ENCODE data around the gene ELMO1.

ELMO1 gene

GRCh38 chr7:36937754-36938563 lies 510.7 kb downstream of the ELMO1 start:
- no peak for DNase-seq (ENCODE audit: low read depth in 2 of 3, low spot score in 1 of 3)

- no peak for DNase-seq (ENCODE audit: low read depth in 2 of 3, low spot score in 1 of 3)
Measured at GRCh38 chr7:36931892-36932291, 516.8 kb downstream of the ELMO1 start.

- no peak for DNase-seq (ENCODE audit: low read depth in 2 of 3, low spot score in 1 of 3)
Measured at GRCh38 chr7:36929791-36930190, 518.9 kb downstream of the ELMO1 start.

DNA sequence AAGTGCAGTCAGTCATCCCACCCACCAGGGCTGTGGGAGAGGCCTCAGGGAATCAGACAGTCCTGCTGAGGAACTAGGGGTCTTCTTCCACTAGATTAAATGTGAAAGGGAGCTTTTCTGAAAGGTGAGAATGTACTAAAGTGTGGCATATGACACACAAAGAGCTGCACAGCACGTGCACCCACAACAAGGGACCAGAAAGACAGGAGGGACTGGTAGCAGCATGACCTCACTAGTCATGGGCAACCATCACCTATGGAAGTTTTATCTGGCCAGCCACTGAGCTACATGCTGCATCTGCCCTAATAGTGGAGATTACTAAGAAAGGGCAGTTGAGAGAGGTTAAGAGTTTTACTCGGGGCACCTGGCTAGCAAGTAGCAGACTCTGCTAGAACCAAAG lies 519.9 kb downstream of the ELMO1 start:
- DNase-seq (ENCODE audit: low read depth in 2 of 3, low spot score in 1 of 3): no peak

- DNase-seq (ENCODE audit: low read depth in 2 of 3, low spot score in 1 of 3): no peak
Measured at GRCh38 chr7:36928311-36928710, 520.4 kb downstream of the ELMO1 start.

DNA sequence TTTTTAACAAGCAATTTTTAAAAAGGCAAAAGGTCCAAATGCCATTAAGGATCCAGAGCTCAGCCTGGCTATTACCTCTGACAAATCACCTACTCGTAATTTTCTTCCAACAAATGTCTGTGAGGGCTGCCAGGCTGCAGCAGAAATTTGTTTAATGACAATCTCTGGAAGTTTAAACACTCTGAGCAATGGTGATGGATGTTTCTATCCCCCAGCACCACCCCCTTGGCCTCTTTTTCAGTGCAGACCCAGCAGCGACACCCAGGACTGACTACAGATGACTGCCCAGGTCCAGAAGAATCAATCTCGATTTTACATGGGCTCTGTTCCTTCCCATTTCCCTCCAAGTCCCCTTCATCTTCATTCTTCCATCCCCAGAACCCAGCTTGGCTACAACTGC lies 523.0 kb downstream of the ELMO1 start:
- no peak for DNase-seq (ENCODE audit: low read depth in 2 of 3, low spot score in 1 of 3)

DNA sequence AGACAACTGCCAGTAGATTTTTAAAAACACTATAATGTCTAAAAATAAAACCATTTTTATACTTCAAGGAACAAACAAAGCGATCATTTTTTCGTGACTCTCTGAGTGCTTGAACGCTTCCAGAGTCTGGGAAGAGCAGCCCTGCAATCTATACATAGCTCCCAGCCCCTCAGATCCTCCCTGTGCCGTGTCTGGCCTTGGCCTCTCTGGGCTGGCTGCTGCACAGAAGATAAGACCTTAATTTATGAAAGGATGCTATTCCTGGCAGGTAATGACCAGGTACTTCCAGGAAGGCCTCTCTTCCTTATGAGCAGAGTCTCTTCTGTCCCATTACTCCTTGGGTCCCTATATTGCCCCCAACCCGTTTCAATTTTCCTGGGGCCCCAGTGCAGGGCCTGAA lies 523.5 kb downstream of the ELMO1 start:
- no peak for DNase-seq (ENCODE audit: low read depth in 2 of 3, low spot score in 1 of 3)

DNA sequence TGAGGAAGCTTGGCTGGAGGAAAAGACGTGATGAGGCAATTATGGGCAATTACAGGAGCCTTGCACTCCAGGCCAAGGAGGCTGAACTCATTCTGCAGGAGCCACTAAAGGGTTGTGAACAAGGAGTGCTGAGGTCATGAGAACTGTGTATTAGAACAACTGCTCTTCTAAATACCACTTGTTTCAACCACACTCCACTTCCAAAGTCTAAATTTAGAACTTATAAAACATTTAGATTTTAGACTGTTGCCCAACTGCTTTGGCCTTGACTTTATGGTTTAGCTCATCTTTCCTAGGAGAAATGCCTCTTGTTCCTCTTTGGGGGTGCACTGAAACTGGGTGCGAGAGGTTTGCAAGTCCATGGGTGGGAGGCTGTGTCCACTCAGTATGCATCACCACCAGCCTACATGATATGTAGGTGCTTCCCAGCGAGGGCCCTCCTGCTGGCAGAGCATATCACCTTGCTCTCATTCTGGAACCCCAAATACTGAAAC lies 524.7 kb downstream of the ELMO1 start:
- DNase-seq (ENCODE audit: low read depth in 2 of 3, low spot score in 1 of 3): no peak

GRCh38 chr7:36923185-36923584 lies 525.5 kb downstream of the ELMO1 start:
- no peak for DNase-seq (ENCODE audit: low read depth in 2 of 3, low spot score in 1 of 3)

DNA sequence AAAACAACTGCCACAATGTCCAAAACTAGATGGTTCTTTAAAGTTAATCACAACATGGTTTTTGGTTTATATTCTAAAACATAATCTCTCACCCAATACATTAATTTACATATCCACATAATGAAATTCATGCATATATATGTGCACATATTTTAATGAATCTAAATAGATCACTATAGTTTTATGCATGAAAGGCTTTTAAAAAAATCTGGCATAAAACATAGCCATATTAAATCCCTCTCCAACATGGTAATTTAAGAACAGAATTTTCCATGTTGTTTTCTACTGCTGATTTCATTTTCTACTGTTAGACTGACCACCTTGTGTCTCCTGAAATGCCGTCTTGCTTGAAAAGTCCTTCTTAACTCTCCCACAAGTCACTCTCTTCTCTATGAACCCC lies 528.2 kb downstream of the ELMO1 start:
- no peak for DNase-seq (ENCODE audit: low read depth in 2 of 3, low spot score in 1 of 3)

DNA sequence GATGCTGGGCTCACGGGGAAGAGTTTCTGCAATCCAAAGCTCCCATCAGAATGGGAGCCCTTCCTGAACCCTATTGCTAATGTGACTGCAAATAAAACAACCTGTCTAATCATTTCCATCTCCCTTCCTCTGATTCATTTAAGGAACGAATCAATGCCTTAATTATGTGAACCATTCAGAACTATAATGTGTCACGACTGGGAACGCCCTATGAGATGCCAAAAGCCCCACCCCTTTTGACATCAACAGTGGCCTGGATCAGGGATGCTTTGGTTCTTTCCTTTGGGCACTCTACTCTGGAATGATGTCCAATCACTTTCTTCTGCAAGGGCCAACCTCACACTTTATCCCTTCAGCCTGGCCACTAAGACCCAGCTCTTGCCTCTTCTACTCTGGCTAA lies 528.9 kb downstream of the ELMO1 start:
- DNase-seq (ENCODE audit: low read depth in 2 of 3, low spot score in 1 of 3): no peak

DNA sequence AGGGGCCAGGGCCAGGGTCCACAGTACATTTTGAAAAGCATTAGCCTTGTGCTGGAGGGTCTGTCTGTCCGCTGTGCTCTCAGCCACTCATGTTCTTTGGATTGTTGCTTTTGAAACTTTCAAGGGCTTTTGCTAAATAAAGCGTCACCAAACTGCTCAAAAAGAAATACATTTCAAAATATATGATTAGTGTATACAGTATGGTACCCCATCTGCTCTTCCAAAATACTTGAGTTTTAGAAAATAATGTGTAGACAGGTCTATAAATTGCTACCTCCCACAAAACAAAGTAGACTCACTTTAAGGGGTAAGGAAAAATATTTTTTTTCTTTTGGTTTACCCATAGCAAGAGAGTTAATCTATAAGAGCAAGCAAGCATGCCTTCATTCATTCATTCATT lies 530.1 kb downstream of the ELMO1 start:
- no peak for DNase-seq (ENCODE audit: low read depth in 2 of 3, low spot score in 1 of 3)

DNA sequence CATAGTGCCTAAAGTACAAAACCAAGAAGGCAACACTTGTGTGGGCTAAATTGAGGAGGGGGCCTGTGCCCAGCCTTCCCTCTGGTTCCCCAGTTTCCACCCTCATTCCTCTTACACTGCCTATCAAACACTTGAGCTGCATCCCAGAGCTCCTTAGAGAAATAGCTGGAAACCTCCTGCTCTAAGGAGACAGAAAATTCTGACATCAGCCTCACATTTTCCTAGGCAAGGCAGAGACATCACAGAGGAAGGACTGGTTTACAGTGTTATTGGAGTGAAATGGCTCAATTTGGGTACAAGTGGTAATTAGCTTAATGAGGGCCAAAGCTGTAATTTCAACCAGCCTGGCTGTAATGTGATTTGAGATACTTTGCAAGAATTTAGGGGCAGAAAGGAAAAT lies 532.0 kb downstream of the ELMO1 start:
- no peak for DNase-seq (ENCODE audit: low read depth in 2 of 3, low spot score in 1 of 3)

DNA sequence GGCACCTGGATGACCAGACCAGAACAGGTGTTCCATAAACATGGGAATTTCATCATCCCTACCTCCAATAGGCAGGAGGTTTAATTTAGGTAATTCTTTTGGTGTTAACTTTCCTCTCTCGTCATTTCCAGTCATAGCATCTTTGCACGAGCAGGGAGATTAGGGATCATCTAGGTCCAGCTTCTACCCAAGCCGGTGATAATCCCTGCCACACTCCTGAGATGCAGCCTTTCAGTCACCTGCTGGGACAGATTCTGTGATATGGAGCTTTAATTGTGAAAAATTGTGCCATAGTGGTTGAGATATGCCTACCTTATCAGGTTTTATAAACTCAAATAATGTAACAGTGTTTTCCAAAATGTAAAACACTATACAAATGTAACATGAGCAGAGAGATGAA lies 532.5 kb downstream of the ELMO1 start:
- DNase-seq (ENCODE audit: low read depth in 2 of 3, low spot score in 1 of 3): no peak

DNA sequence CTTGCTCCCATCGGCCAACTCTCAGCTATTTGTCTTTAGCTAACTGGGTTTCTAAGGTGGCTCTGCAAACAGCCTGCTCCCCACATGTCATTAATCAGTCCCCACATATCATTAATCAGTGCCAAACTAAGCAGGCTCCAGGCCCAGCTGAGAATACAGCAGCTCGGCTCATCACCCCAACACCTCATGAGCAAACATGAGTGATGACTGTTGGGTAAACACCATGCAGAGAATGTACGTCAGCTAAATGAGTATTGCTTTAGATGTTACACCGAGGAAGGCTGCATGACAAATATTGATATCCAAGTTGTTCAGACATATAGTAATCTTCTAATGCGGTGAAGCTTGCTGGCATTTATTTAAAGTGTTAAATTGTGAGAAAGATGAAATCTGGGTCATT lies 536.9 kb downstream of the ELMO1 start:
- no peak for DNase-seq (ENCODE audit: low read depth in 2 of 3, low spot score in 1 of 3)

- DNase-seq (ENCODE audit: low read depth in 2 of 3, low spot score in 1 of 3): no peak
Measured at GRCh38 chr7:36910859-36911258, 537.8 kb downstream of the ELMO1 start.

DNA sequence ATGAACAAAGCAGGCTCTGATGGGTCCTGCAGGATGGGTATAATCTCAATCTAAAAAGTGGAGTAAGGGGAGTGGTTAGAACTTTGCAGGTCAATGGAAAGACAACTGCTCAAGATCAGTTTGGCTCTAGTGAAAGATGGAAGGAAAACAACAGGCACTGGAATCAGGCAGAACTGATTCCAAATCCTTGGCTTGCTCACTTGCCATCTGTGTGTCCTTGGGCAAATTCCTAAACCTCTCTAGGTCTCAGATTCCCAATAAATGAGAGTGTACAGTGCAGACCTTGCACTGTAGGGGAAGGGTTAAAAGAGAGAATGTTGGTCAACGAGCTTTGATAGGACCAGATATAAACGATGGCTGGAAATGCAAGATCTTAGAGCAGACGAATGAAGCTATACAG lies 538.3 kb downstream of the ELMO1 start:
- no peak for DNase-seq (ENCODE audit: low read depth in 2 of 3, low spot score in 1 of 3)

- no peak for DNase-seq (ENCODE audit: low read depth in 2 of 3, low spot score in 1 of 3)
Measured at GRCh38 chr7:36906956-36907635, 541.6 kb downstream of the ELMO1 start.

DNA sequence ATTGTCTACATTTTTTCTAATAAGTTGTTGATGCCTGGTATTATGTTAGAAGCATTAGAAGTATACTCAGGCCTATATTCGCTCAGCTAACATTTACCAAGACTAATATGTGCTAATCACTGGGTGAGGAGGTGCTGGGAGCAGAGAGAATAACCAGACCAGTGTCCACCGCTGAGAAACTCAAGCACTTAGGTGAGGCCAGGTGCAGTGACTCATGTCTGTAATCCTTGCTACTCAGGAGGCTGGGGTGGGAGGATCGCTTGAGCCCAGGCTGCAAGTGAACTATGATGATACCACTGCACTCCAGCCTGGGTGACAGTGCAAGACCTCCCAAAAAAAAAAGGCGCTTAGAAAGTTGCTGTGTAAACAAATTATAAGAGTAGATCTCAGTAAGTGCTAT lies 542.2 kb downstream of the ELMO1 start:
- no peak for DNase-seq (ENCODE audit: low read depth in 2 of 3, low spot score in 1 of 3)

GRCh38 chr7:36905841-36906240 lies 542.8 kb downstream of the ELMO1 start:
- no peak for DNase-seq (ENCODE audit: low read depth in 2 of 3, low spot score in 1 of 3)

GRCh38 chr7:36904802-36905201 lies 543.9 kb downstream of the ELMO1 start:
- DNase-seq (ENCODE audit: low read depth in 2 of 3, low spot score in 1 of 3): no peak

- no peak for DNase-seq (ENCODE audit: low read depth in 2 of 3, low spot score in 1 of 3)
Measured at GRCh38 chr7:36904101-36904500, 544.6 kb downstream of the ELMO1 start.
